ENCODE measurements around the gene FAR1.

Gene FAR1

GRCh38 chr11:13726456-13726855 lies 58.0 kb downstream of the FAR1 start:
- Histone ChIP-seq H2AFZ (ENCODE audit: low read depth, low read length, severe bottlenecking) (no peak overlapping the region), H3F3A (ENCODE audit: insufficient read depth) (0 out of 2 replicates have a peak, but pooled peaks cover 4% of the 10 kb centered on the region), H3K36me3 (ENCODE audit: low read length) (peaks cover 73% of the 10 kb centered on the region), H3K4me3 (ENCODE audit: insufficient read depth, low read length, poor library complexity, severe bottlenecking) (no peak overlapping the region), H4K20me1 (ENCODE audit: low read depth, low read length) (peaks cover 20% of the 10 kb centered on the region; the same call in 1 of the 2 replicates), H3K4me2 (ENCODE audit: low read depth, low read length, poor library complexity, severe bottlenecking) (no peak overlapping the region), H3K27me3 (ENCODE audit: low read length) (no peaks in the 10 kb centered on the region), H3K79me2 (ENCODE audit: insufficient read depth, low read length) (no peaks in the 10 kb centered on the region), H3K27ac (ENCODE audit: low read depth, low read length) (no peak overlapping the region), H3K9me3 (ENCODE audit: insufficient read depth, low read length) (no peaks in the 10 kb centered on the region), H3K9ac (ENCODE audit: low read length) (no peak overlapping the region), H3K9me2 (replicated peaks; ENCODE audit: insufficient read depth, low read length) (no peaks in the 10 kb centered on the region)
- TF ChIP-seq EZH2phosphoT487 (conservative IDR thresholded peaks at IDR 0.05; ENCODE audit: low read length) (no peak), CTCF (IDR thresholded peaks at IDR 0.05; ENCODE audit: insufficient read depth, low read length, poor library complexity, severe bottlenecking) (no peak)

GRCh38 chr11:13728076-13728475 lies 59.6 kb downstream of the FAR1 start:
- no peak overlapping the region for H3K27ac ChIP-seq (ENCODE audit: low read depth, low read length)
- H3K9me3 ChIP-seq (ENCODE audit: insufficient read depth, low read length): no peaks in the 10 kb centered on the region
- H3F3A ChIP-seq (ENCODE audit: insufficient read depth): 0 out of 2 replicates have a peak, but pooled peaks cover 4% of the 10 kb centered on the region
- no peaks in the 10 kb centered on the region for H3K9me2 ChIP-seq (replicated peaks; ENCODE audit: insufficient read depth, low read length)
- no peaks in the 10 kb centered on the region for H3K27me3 ChIP-seq (ENCODE audit: low read length)
- no peak overlapping the region for H3K4me3 ChIP-seq (ENCODE audit: insufficient read depth, low read length, poor library complexity, severe bottlenecking)
- H3K79me2 ChIP-seq (ENCODE audit: insufficient read depth, low read length): no peaks in the 10 kb centered on the region
- H3K4me2 ChIP-seq (ENCODE audit: low read depth, low read length, poor library complexity, severe bottlenecking): no peak overlapping the region
- peaks cover 20% of the 10 kb centered on the region; the same call in 1 of the 2 replicates for H4K20me1 ChIP-seq (ENCODE audit: low read depth, low read length)
- no peak overlapping the region for H2AFZ ChIP-seq (ENCODE audit: low read depth, low read length, severe bottlenecking)
- TF ChIP-seq CTCF (IDR thresholded peaks at IDR 0.05; ENCODE audit: insufficient read depth, low read length, poor library complexity, severe bottlenecking) (no peak), EZH2phosphoT487 (conservative IDR thresholded peaks at IDR 0.05; ENCODE audit: low read length) (no peak)
- no peak overlapping the region for H3K9ac ChIP-seq (ENCODE audit: low read length)
- peaks cover 65% of the 10 kb centered on the region for H3K36me3 ChIP-seq (ENCODE audit: low read length)

GRCh38 chr11:13734530-13734929 lies 66.1 kb downstream of the FAR1 start:
- no peaks in the 10 kb centered on the region for H3K9me3 ChIP-seq (ENCODE audit: insufficient read depth, low read length)
- no peaks in the 10 kb centered on the region for H3K79me2 ChIP-seq (ENCODE audit: insufficient read depth, low read length)
- H2AFZ ChIP-seq (ENCODE audit: low read depth, low read length, severe bottlenecking): no peak overlapping the region
- no peak overlapping the region for H3K9ac ChIP-seq (ENCODE audit: low read length)
- no peak for TF ChIP-seq EZH2phosphoT487 (conservative IDR thresholded peaks at IDR 0.05; ENCODE audit: low read length)
- no peak for TF ChIP-seq CTCF (IDR thresholded peaks at IDR 0.05; ENCODE audit: insufficient read depth, low read length, poor library complexity, severe bottlenecking)
- peaks cover 11% of the 10 kb centered on the region; the same call in 1 of the 2 replicates for H4K20me1 ChIP-seq (ENCODE audit: low read depth, low read length)
- H3K9me2 ChIP-seq (replicated peaks; ENCODE audit: insufficient read depth, low read length): no peaks in the 10 kb centered on the region
- H3K27me3 ChIP-seq (ENCODE audit: low read length): no peaks in the 10 kb centered on the region
- no peak overlapping the region for H3K4me2 ChIP-seq (ENCODE audit: low read depth, low read length, poor library complexity, severe bottlenecking)
- H3K4me3 ChIP-seq (ENCODE audit: insufficient read depth, low read length, poor library complexity, severe bottlenecking): no peak overlapping the region
- no peak overlapping the region for H3K27ac ChIP-seq (ENCODE audit: low read depth, low read length)
- peaks cover 10% of the 10 kb centered on the region; the same call in 1 of the 2 replicates for H3K36me3 ChIP-seq (ENCODE audit: low read length)
- 0 out of 2 replicates have a peak, but pooled peaks cover 5% of the 10 kb centered on the region for H3F3A ChIP-seq (ENCODE audit: insufficient read depth)
